Keratinocyte (primary cell): ENCODE results near the gene NMNAT2. TPM values are rescaled to one million over a fixed set of nuclear protein-coding genes. Genes with fewer than 3 reads are reported as not detected.

Experiments
- DNase-seq: peaks from one replicate; pipeline ENCODE4 v3.0.0-alpha.2; 2011; ENCODE audit warnings: low read depth, missing footprints, low spot score
- FAIRE-seq: peaks from 2 replicates; lab custom pipeline; 2011; peaks lifted over from hg19 to GRCh38; lab: Jason Lieb, UNC
- H2AFZ ChIP-seq: 2 replicates; pipeline ENCODE4 v1.6.0; 2012; ENCODE audit warnings: low read length, control low read depth, inconsistent platforms; ENCODE audit not compliant: control insufficient read depth
- H3K27ac ChIP-seq: 2 replicates; pipeline ENCODE4 v1.5.1; 2011; ENCODE audit warnings: low read length; ENCODE audit not compliant: control insufficient read depth, insufficient read depth
- H3K27me3 ChIP-seq: 3 replicates; pipeline ENCODE4 v1.6.0; 2011; ENCODE audit warnings: low read length; ENCODE audit not compliant: control insufficient read depth, insufficient read depth; ENCODE audit errors: extremely low read depth
- H3K36me3 ChIP-seq, 2 experiments: 2 replicates in 1 of 2; 3 replicates in 1 of 2; pipeline ENCODE4 v1.5.1; 2011; ENCODE audit warnings: low read length in 2 of 2, mild to moderate bottlenecking in 1 of 2; ENCODE audit not compliant: control insufficient read depth in 2 of 2, insufficient read depth in 2 of 2; ENCODE audit errors: extremely low read depth in 1 of 2
- H3K4me1 ChIP-seq: 3 replicates; pipeline ENCODE4 v1.5.1; 2011; ENCODE audit warnings: low read length; ENCODE audit not compliant: control insufficient read depth, insufficient read depth; ENCODE audit errors: extremely low read depth
- H3K4me2 ChIP-seq: 3 replicates; pipeline ENCODE4 v1.6.0; 2011; ENCODE audit warnings: low read depth, low read length; ENCODE audit not compliant: control insufficient read depth, insufficient read depth; ENCODE audit errors: extremely low read depth
- H3K4me3 ChIP-seq, 3 experiments: fragments of 200-600 bp in 1 of 3; sonication (generic) in 1 of 3; 2 replicates in 2 of 3; 3 replicates in 1 of 3; pipeline ENCODE4 v1.5.1; 2011 to 2016; ENCODE audit warnings: low read length in 3 of 3, mild to moderate bottlenecking in 3 of 3, control low read depth in 2 of 3, inconsistent platforms in 1 of 3, low read depth in 1 of 3, mixed read lengths in 1 of 3, mixed run types in 1 of 3, moderate library complexity in 1 of 3; ENCODE audit not compliant: control insufficient read depth in 2 of 3, insufficient read depth in 2 of 3; ENCODE audit errors: extremely low read depth in 1 of 3
- H3K79me2 ChIP-seq: 2 replicates; pipeline ENCODE4 v1.6.0; 2012; ENCODE audit warnings: low read length; ENCODE audit not compliant: control insufficient read depth, insufficient read depth
- H3K9ac ChIP-seq: 3 replicates; pipeline ENCODE4 v1.6.0; 2011; ENCODE audit warnings: low read length; ENCODE audit not compliant: control insufficient read depth, insufficient read depth; ENCODE audit errors: extremely low read depth
- H3K9me1 ChIP-seq: 3 replicates; pipeline ENCODE4 v1.6.0; 2011; ENCODE audit warnings: low read length; ENCODE audit not compliant: control insufficient read depth, insufficient read depth; ENCODE audit errors: extremely low read depth
- H3K9me3 ChIP-seq: 2 replicates; pipeline ENCODE4 v1.5.1; 2012; ENCODE audit warnings: low read depth, low read length; ENCODE audit not compliant: control insufficient read depth
- H4K20me1 ChIP-seq: 3 replicates; pipeline ENCODE4 v1.6.0; 2011; ENCODE audit warnings: low read length; ENCODE audit not compliant: control insufficient read depth, insufficient read depth; ENCODE audit errors: extremely low read depth
- EZH2 ChIP-seq: IDR thresholded peaks from one replicate; pipeline ENCODE4 v1.6.1; 2012; ENCODE audit warnings: inconsistent platforms, mild to moderate bottlenecking, low read length, moderate library complexity
- dilution Hi-C: fragments of 300-500 bp; cut with MboI; formaldehyde crosslinking; loops from one replicate; pipeline ENCODE4 v1.7.0; 2020; ENCODE audit warnings: low sequenced_read_pairs; ENCODE audit not compliant: extremely low pct_ligation_motif_present
- polyA plus RNA-seq, 5 experiments: library from polyadenylated mRNA; depleted of rRNA in 3 of 5; stranded (reverse) in 3 of 5; stranded (forward) in 1 of 5; unstranded in 1 of 5; fragments of >200 nt; gene quantifications; 1 replicate in 1 of 5; 2 replicates in 3 of 5; 3 replicates in 1 of 5; pipeline versions ENCODE4 v1.2.1 to v1.2.3, GENCODE V29; 2011 to 2012; ENCODE audit warnings: missing spikeins in 2 of 5, low read depth in 1 of 5, low replicate concordance in 1 of 5
- TF ChIP-seq, protein P1 (sequence below), 3 experiments: IDR thresholded peaks in 1 of 3; conservative IDR thresholded peaks in 1 of 3; optimal IDR thresholded peaks in 1 of 3; 2 replicates in 2 of 3; 3 replicates in 1 of 3; pipeline versions ENCODE3 to v1.5.1; 2011; ENCODE audit warnings: low read length in 3 of 3, mild to moderate bottlenecking in 3 of 3, moderate library complexity in 2 of 3, control low read depth in 1 of 3, inconsistent platforms in 1 of 3; ENCODE audit not compliant: insufficient read depth in 2 of 3; ENCODE audit errors: extremely low read depth in 1 of 3

Gene NMNAT2
- polyA plus RNA-seq, 1 donor (not counting 4 experiments of a cell fraction or from before 2014, with no cell fraction given), result 0.72 TPM

DNA sequence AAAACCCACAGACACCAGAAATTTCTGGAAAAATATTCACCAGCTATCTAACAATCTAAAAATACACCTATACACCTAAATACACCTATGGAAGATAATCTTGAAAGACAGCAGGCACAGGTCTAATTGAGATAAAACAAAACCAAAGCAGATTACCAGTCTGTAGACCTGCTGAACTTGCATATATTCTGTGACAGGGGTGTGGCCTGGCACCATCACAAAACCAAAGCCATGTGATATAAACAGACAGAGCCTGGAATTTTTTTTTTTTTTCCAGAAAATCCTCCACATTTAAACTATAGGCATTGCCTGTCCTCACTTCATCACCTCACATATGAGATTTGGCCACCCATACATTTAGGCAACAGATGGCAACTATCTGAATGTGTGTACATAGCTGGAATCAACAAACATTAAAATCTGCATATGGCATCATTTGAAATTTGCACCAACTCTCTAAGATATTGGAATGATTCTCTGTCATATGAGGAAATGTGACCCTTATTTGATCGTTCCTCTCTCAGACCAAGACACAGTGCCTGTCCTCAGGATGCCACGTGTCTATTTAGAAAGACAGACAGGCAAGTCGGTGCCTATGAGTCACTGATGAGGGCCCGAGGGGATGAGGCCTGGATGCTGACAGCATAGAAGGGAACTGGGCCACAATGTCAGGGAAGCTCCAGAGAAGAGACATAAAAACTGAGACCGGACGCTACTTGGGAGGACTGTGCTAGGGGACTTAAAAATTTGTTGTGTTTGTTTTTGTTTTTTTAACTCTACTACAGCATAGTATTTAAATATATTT lies 32.6 kb downstream of the NMNAT2 start:
- FAIRE-seq (peak; percentile 66), DNase-seq (no peak)
- Histone ChIP-seq H3K79me2 (no peaks in the 10 kb centered on the region), H3K27ac (no peak overlapping the region), H3K4me2 (no peak overlapping the region), H4K20me1 (no peaks in the 10 kb centered on the region), H3K4me1 (no peaks in the 10 kb centered on the region), H3K36me3 (no peaks in the 10 kb centered on the region), H2AFZ (no peak overlapping the region), H3K9me1 (no peaks in the 10 kb centered on the region), H3K27me3 (peaks cover 3% of the 10 kb centered on the region), H3K9ac (no peak overlapping the region), H3K9me3 (no peaks in the 10 kb centered on the region), H3K4me3 (no peak overlapping the region)
- dilution Hi-C loops, result no loop called here
- no peak for TF ChIP-seq EZH2
- TF ChIP-seq, protein P1, sequence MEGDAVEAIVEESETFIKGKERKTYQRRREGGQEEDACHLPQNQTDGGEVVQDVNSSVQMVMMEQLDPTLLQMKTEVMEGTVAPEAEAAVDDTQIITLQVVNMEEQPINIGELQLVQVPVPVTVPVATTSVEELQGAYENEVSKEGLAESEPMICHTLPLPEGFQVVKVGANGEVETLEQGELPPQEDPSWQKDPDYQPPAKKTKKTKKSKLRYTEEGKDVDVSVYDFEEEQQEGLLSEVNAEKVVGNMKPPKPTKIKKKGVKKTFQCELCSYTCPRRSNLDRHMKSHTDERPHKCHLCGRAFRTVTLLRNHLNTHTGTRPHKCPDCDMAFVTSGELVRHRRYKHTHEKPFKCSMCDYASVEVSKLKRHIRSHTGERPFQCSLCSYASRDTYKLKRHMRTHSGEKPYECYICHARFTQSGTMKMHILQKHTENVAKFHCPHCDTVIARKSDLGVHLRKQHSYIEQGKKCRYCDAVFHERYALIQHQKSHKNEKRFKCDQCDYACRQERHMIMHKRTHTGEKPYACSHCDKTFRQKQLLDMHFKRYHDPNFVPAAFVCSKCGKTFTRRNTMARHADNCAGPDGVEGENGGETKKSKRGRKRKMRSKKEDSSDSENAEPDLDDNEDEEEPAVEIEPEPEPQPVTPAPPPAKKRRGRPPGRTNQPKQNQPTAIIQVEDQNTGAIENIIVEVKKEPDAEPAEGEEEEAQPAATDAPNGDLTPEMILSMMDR (optimal IDR thresholded peaks at IDR 0.05 in 1 of 3, IDR thresholded peaks at IDR 0.05 in 1 of 3, conservative IDR thresholded peaks at IDR 0.05 in 1 of 3; ENCODE audit: extremely low read depth in 1 of 3, insufficient read depth in 2 of 3, low read length in 3 of 3), result no peak

DNA sequence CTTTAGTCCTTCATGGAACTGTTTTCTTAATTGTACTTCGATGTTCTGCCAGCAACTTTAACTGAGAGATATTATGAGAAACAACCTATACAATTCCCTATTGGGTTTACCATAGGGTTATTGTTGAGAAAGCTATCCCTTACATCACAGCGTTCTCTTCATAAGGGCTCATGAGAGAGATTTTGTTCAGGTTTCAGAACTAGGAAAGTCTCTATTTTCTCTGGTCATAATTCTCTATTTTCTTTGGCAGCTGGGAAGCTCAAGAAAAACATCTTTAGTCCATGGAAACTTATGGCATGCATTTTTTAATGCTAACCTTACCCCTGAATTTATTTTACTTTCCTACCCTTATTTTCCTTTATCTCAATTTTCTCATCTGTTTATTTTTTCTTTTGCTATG lies 38.2 kb downstream of the NMNAT2 start:
- Histone ChIP-seq H3K9ac (no peak overlapping the region), H3K4me2 (no peak overlapping the region), H3K9me3 (no peaks in the 10 kb centered on the region), H2AFZ (no peak overlapping the region), H3K4me3 (no peak overlapping the region), H3K4me1 (no peaks in the 10 kb centered on the region), H3K27me3 (peaks cover 5% of the 10 kb centered on the region), H4K20me1 (no peaks in the 10 kb centered on the region), H3K27ac (no peak overlapping the region), H3K36me3 (no peaks in the 10 kb centered on the region), H3K9me1 (no peaks in the 10 kb centered on the region), H3K79me2 (no peaks in the 10 kb centered on the region)
- DNase-seq (no peak), FAIRE-seq (no peak)
- dilution Hi-C loops, result no loop called here
- TF ChIP-seq, protein P1 (optimal IDR thresholded peaks at IDR 0.05 in 1 of 3, IDR thresholded peaks at IDR 0.05 in 1 of 3, conservative IDR thresholded peaks at IDR 0.05 in 1 of 3; ENCODE audit: extremely low read depth in 1 of 3, insufficient read depth in 2 of 3, low read length in 3 of 3), result no peak
- no peak for TF ChIP-seq EZH2
